Placental pericyte (primary cell): ENCODE data around the gene NID1. TPM values are rescaled to one million over a fixed set of nuclear protein-coding genes. Genes with fewer than 3 reads are reported as not detected.

Source experiments
- small RNA-seq: library from RNA; depleted of rRNA; stranded (forward); fragments of <200 nt; gene quantifications from one replicate; pipeline ENCODE3, GENCODE V24; 2012; ENCODE audit warnings: low replicate concordance
- total RNA-seq: library from RNA; depleted of rRNA; stranded (reverse); fragments of >200 nt; gene quantifications from 2 replicates; pipeline ENCODE4 v1.2.3, GENCODE V29; 2012

Gene NID1
- 145 and 154 TPM in 2 replicates for total RNA-seq

GRCh38 chr1:236064674-236065508, at the start of gene NID1:
Gene NID1 (minus strand): TSS chr1:236065090. CDS start chr1:236065079, 11 bp downstream.

Small RNAs within 50 kb of the gene (small RNA-seq; reads per million reads assigned to genes)
- not detected for gene RF00019

Other genes starting within 250 kb of the NID1 start
- 19.0 and 38.8 TPM in 2 replicates for gene LYST, start 198.2 kb downstream of the NID1 start, total RNA-seq
- 19.5 and 19.9 TPM in 2 replicates for gene GPR137B, start 77.4 kb upstream of the NID1 start, total RNA-seq
- 3.7 and 26.7 TPM in 2 replicates for gene ERO1B, start 216.9 kb upstream of the NID1 start, total RNA-seq